Measurements from ENCODE around the gene RPN2. TPM values are rescaled to one million over a fixed set of nuclear protein-coding genes. Genes with fewer than 3 reads are reported as not detected.

RPN2 gene
- total and polyA plus RNA-seq, 2 of the 13 experiments (the other 11 are each of a cell fraction or from before 2014, with no cell fraction given) = 587 to 1,818 TPM

DNA sequence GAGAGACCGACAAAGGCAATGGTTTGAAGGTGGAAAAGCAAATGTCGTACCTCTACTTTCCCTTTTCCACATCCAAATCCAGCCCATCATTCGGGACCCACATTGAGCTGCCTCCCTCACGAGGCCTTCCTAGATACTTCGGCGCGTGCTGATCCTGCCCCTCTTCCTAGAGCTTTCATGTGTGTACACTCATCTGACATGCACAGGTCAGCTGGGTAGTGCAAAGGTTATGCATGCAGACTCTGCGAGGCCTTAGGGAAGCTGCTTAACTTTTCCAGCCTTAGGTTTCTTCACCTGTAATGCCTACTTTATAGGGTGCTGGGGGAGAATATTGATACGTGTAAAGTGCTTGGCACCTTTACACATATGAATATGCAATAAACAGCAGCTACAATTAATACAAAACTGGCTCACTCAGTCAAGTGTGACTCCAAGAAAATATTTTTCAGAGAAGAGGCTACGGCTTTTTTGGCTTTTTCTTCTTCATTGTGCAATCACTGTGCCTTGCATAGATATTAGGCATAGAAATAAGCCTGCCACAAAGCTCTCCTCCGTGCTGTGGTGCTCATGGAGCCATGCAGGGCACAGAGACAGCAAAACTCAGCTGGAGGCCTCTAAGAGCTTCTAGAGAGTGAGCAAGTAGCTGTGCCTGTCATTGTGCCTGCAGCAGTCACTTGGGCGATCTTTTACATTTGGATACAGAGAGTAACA is 106.7 kb downstream of the RPN2 start (continued):
- TF ChIP-seq, protein P1, sequence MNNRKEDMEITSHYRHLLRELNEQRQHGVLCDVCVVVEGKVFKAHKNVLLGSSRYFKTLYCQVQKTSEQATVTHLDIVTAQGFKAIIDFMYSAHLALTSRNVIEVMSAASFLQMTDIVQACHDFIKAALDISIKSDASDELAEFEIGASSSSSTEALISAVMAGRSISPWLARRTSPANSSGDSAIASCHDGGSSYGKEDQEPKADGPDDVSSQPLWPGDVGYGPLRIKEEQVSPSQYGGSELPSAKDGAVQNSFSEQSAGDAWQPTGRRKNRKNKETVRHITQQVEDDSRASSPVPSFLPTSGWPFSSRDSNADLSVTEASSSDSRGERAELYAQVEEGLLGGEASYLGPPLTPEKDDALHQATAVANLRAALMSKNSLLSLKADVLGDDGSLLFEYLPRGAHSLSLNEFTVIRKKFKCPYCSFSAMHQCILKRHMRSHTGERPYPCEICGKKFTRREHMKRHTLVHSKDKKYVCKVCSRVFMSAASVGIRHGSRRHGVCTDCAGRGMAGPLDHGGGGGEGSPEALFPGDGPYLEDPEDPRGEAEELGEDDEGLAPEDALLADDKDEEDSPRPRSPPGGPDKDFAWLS (CRISPR knock-in tag; IDR thresholded peaks at IDR 0.05; ENCODE audit: borderline replicate concordance) = no peak
- TF ChIP-seq ZNF747 (CRISPR knock-in tag; IDR thresholded peaks at IDR 0.05; ENCODE audit: borderline replicate concordance) (0 out of 2 replicates have a peak, but pooled peaks have one; percentile 28), ZSCAN9 (CRISPR knock-in tag; IDR thresholded peaks at IDR 0.05; ENCODE audit: borderline replicate concordance) (peak; percentile 64; the same call in 1 of the 2 replicates), GZF1 (CRISPR knock-in tag; IDR thresholded peaks at IDR 0.05) (no peak), ELF4 (CRISPR knock-in tag; IDR thresholded peaks at IDR 0.05; ENCODE audit: borderline replicate concordance) (no peak), NCOA2 (CRISPR knock-in tag; IDR thresholded peaks at IDR 0.05) (peak; percentile 57; the same call in 1 of the 2 replicates), ZNF441 (CRISPR knock-in tag; IDR thresholded peaks at IDR 0.05; ENCODE audit: borderline replicate concordance) (no peak; the same call in 1 of the 2 replicates), NFYB (CRISPR knock-in tag; IDR thresholded peaks at IDR 0.05) (no peak), ZNF772 (CRISPR knock-in tag; IDR thresholded peaks at IDR 0.05) (peak; percentile 79), E2F2 (CRISPR knock-in tag; IDR thresholded peaks at IDR 0.05; ENCODE audit: borderline replicate concordance) (no peak), ZNF530 (CRISPR knock-in tag; IDR thresholded peaks at IDR 0.05; ENCODE audit: low read depth) (no peak), ATF7-NPFF (CRISPR knock-in tag; IDR thresholded peaks at IDR 0.05; ENCODE audit: low read depth) (no peak), NFKBIZ (CRISPR knock-in tag; IDR thresholded peaks at IDR 0.05) (no peak; the same call in 1 of the 2 replicates), ARHGAP35 (CRISPR knock-in tag; IDR thresholded peaks at IDR 0.05; ENCODE audit: borderline replicate concordance) (no peak), ZNF768 (CRISPR knock-in tag; IDR thresholded peaks at IDR 0.05) (no peak), ZBTB39 (CRISPR knock-in tag; IDR thresholded peaks at IDR 0.05) (no peak), TP53 (CRISPR knock-in tag; conservative IDR thresholded peaks at IDR 0.05) (no peak), DDIT3 (CRISPR knock-in tag; IDR thresholded peaks at IDR 0.05) (no peak)
- TF ChIP-seq, protein P2, sequence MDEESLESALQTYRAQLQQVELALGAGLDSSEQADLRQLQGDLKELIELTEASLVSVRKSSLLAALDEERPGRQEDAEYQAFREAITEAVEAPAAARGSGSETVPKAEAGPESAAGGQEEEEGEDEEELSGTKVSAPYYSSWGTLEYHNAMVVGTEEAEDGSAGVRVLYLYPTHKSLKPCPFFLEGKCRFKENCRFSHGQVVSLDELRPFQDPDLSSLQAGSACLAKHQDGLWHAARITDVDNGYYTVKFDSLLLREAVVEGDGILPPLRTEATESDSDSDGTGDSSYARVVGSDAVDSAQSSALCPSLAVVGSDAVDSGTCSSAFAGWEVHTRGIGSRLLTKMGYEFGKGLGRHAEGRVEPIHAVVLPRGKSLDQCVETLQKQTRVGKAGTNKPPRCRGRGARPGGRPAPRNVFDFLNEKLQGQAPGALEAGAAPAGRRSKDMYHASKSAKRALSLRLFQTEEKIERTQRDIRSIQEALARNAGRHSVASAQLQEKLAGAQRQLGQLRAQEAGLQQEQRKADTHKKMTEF (CRISPR knock-in tag; IDR thresholded peaks at IDR 0.05) = peak; percentile 87
- TF ChIP-seq, protein P3, sequence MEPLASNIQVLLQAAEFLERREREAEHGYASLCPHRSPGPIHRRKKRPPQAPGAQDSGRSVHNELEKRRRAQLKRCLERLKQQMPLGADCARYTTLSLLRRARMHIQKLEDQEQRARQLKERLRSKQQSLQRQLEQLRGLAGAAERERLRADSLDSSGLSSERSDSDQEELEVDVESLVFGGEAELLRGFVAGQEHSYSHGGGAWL (CRISPR knock-in tag; IDR thresholded peaks at IDR 0.05) = no peak

Data from HepG2 (cell line).